Suppressor macrophage treated with lipopolysaccharide for 1 hour (primary cell): ENCODE measurements around the gene PCK1.
A peak's percentile ranks its signal among the peaks of the same experiment; 100 is the strongest.

ENCODE experiments used
- DNase-seq, 3 donors: peaks; one replicate each; pipeline ENCODE4 v3.0.0-alpha.2; 2020 to 2022

The PCK1 gene

GRCh38 chr20:57589728-57590484 lies 29.0 kb downstream of the PCK1 start:
- no peak for DNase-seq

- DNase-seq = no peak
These were observed 29.8 kb downstream of the PCK1 start for GRCh38 chr20:57590485-57591288.

- no peak for DNase-seq
These were observed 30.6 kb downstream of the PCK1 start for GRCh38 chr20:57591289-57592229.

GRCh38 chr20:57592263-57593092 lies 31.6 kb downstream of the PCK1 start:
- no peak for DNase-seq

- no peak for DNase-seq
These were observed 32.4 kb downstream of the PCK1 start for GRCh38 chr20:57593134-57593886.

- peak; percentile 58 to 82 (median 71) for DNase-seq
These were observed 33.4 kb downstream of the PCK1 start for GRCh38 chr20:57594092-57594951.

- DNase-seq = no peak
These were observed 34.4 kb downstream of the PCK1 start for GRCh38 chr20:57595041-57596030.

GRCh38 chr20:57596358-57596757 lies 35.4 kb downstream of the PCK1 start:
- DNase-seq = no peak

GRCh38 chr20:57596998-57597939 lies 36.4 kb downstream of the PCK1 start:
- DNase-seq = peak; percentile 64 to 86 (median 77)

- no peak for DNase-seq
These were observed 37.1 kb downstream of the PCK1 start for GRCh38 chr20:57598060-57598459.

- DNase-seq = peak in 1 of 3 donors; percentile 18
These were observed 37.6 kb downstream of the PCK1 start for GRCh38 chr20:57598491-57598890.

GRCh38 chr20:57600320-57601210 lies 39.7 kb downstream of the PCK1 start:
- DNase-seq = no peak

- no peak for DNase-seq
These were observed 40.3 kb downstream of the PCK1 start for GRCh38 chr20:57601211-57601570.

GRCh38 chr20:57601737-57602136 lies 40.8 kb downstream of the PCK1 start:
- no peak for DNase-seq

- no peak for DNase-seq
These were observed 42.2 kb downstream of the PCK1 start for GRCh38 chr20:57603120-57603519.

GRCh38 chr20:57605045-57605444 lies 44.1 kb downstream of the PCK1 start:
- no peak for DNase-seq

- DNase-seq = no peak
These were observed 45.0 kb downstream of the PCK1 start for GRCh38 chr20:57605878-57606277.
